Esophagus squamous epithelium (tissue), 4 donors: ENCODE measurements around the gene COX7A2L.

Experiments
- POLR2A ChIP-seq, 4 donors: fragments of 450-650 bp; IDR thresholded peaks; one replicate each; pipeline ENCODE4 v1.6.1; 2017; ENCODE audit warnings: antibody characterized with exemption in 4 of 4, mild to moderate bottlenecking in 4 of 4, moderate library complexity in 3 of 4
- TF ChIP-seq, protein P1 (sequence below), 6 experiments: fragments of 450-650 bp in 4 of 6; fragments of 200-600 bp in 2 of 6; sonication (generic) in 2 of 6; IDR thresholded peaks; one replicate each; pipeline ENCODE4 v1.5.1; 2016 to 2019; ENCODE audit warnings: antibody characterized with exemption in 6 of 6, mild to moderate bottlenecking in 4 of 6, moderate library complexity in 4 of 6

DNA sequence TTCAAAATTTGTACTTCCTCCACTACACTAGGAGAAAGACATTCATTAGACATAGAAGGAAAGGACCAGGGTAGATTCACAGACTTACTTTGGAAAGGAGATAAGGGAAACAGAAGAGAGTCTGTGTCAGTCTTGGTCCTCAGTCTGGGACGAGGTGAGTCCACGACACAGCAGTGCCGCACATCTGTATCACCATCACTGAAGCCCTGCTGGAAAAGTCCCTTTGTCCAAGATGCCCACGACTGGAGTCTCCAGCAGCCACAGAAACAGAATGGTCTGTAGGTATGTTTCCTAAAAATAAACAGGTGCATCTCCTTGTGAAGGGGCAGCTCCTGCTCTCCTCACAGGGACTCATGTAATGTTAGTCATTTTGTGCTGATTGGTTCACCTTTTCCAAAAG, 27.4 kb downstream of the COX7A2L start:
- TF ChIP-seq, protein P1, sequence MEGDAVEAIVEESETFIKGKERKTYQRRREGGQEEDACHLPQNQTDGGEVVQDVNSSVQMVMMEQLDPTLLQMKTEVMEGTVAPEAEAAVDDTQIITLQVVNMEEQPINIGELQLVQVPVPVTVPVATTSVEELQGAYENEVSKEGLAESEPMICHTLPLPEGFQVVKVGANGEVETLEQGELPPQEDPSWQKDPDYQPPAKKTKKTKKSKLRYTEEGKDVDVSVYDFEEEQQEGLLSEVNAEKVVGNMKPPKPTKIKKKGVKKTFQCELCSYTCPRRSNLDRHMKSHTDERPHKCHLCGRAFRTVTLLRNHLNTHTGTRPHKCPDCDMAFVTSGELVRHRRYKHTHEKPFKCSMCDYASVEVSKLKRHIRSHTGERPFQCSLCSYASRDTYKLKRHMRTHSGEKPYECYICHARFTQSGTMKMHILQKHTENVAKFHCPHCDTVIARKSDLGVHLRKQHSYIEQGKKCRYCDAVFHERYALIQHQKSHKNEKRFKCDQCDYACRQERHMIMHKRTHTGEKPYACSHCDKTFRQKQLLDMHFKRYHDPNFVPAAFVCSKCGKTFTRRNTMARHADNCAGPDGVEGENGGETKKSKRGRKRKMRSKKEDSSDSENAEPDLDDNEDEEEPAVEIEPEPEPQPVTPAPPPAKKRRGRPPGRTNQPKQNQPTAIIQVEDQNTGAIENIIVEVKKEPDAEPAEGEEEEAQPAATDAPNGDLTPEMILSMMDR (IDR thresholded peaks at IDR 0.05), result no peak
- no peak for TF ChIP-seq POLR2A (IDR thresholded peaks at IDR 0.05)
